ENCODE data around the gene YBX3. TPM values are rescaled to one million over a fixed set of nuclear protein-coding genes. Genes with fewer than 3 reads are reported as not detected.

The YBX3 gene
- total and polyA plus RNA-seq, 2 of the 13 experiments (the other 11 are each of a cell fraction or from before 2014, with no cell fraction given) = 77.5 to 99.6 TPM

- TF ChIP-seq PRDM4 (CRISPR knock-in tag; IDR thresholded peaks at IDR 0.05; ENCODE audit: borderline replicate concordance) (no peak), ARID2 (CRISPR knock-in tag; IDR thresholded peaks at IDR 0.05; ENCODE audit: borderline replicate concordance) (0 out of 2 replicates have a peak, but pooled peaks have one; percentile 50), POLR2AphosphoS5 (IDR thresholded peaks at IDR 0.05; ENCODE audit: low read depth, low read length) (no peak), PREB (CRISPR knock-in tag; IDR thresholded peaks at IDR 0.05) (no peak), HBP1 (CRISPR knock-in tag; IDR thresholded peaks at IDR 0.05; ENCODE audit: low read depth) (no peak), RELA (CRISPR knock-in tag; IDR thresholded peaks at IDR 0.05) (peak; percentile 78; the same call in 1 of the 2 replicates), USF2 (IDR thresholded peaks at IDR 0.05; ENCODE audit: low read depth, low read length) (no peak), USF2 (CRISPR knock-in tag; IDR thresholded peaks at IDR 0.05; ENCODE audit: borderline replicate concordance) (no peak), BCL6 (CRISPR knock-in tag; IDR thresholded peaks at IDR 0.05) (peak; percentile 52; the same call in 1 of the 2 replicates), ZMYM3 (CRISPR knock-in tag; IDR thresholded peaks at IDR 0.05) (no peak), ZNF263 (CRISPR knock-in tag; IDR thresholded peaks at IDR 0.05) (no peak), E2F2 (CRISPR knock-in tag; IDR thresholded peaks at IDR 0.05; ENCODE audit: borderline replicate concordance) (no peak), MIER2 (CRISPR knock-in tag; IDR thresholded peaks at IDR 0.05) (0 out of 2 replicates have a peak, but pooled peaks have one; percentile 51), GFI1 (CRISPR knock-in tag; IDR thresholded peaks at IDR 0.05; ENCODE audit: borderline replicate concordance) (peak; percentile 93), PITX1 (CRISPR knock-in tag; IDR thresholded peaks at IDR 0.05) (no peak), EP300 (IDR thresholded peaks at IDR 0.05; ENCODE audit: low read depth in 2 of 2, low read length in 2 of 2) (no peak), EP300 (CRISPR knock-in tag; IDR thresholded peaks at IDR 0.05; ENCODE audit: borderline replicate concordance) (no peak), PHF21A (CRISPR knock-in tag; IDR thresholded peaks at IDR 0.05) (0 out of 2 replicates have a peak, but pooled peaks have one; percentile 26), NFE2L2 (IDR thresholded peaks at IDR 0.05; ENCODE audit: low read length) (no peak), MAF1 (CRISPR knock-in tag; IDR thresholded peaks at IDR 0.05; ENCODE audit: borderline replicate concordance) (no peak), FOXJ3 (CRISPR knock-in tag; IDR thresholded peaks at IDR 0.05; ENCODE audit: borderline replicate concordance) (peak; percentile 43; the same call in 1 of the 2 replicates), ZFAT (CRISPR knock-in tag; conservative IDR thresholded peaks at IDR 0.05) (no peak), PHB2 (IDR thresholded peaks at IDR 0.05; ENCODE audit: partially characterized antibody) (no peak)
Measured at GRCh38 chr12:10749700-10750384, 26.7 kb upstream of the YBX3 start (continued).

Data from HepG2 (cell line).